Activated naive CD8-positive, alpha-beta T cell treated with anti-CD3 and anti-CD28 coated beads, Interleukin-2, amount 50 U/mL, for 24 hours (primary cell): ENCODE measurements around the gene C20orf141.

Experiments used
- ATAC-seq: fragments of 150-1000 bp; cut with Tn5 transposase; one replicate; pipeline ENCODE4 v1.10.0; 2021
- DNase-seq: peaks from one replicate; pipeline ENCODE4 v3.0.0; 2021
- H3K27ac Mint-ChIP-seq: one replicate; pipeline ENCODE4 v1.8.0; 2021; ENCODE audit warnings: mild to moderate bottlenecking, mixed read lengths
- H3K27me3 Mint-ChIP-seq: one replicate; pipeline ENCODE4 v1.8.0; 2021; ENCODE audit warnings: mixed read lengths
- H3K36me3 Mint-ChIP-seq: one replicate; pipeline ENCODE4 v1.8.0; 2021; ENCODE audit warnings: low read depth, mixed read lengths
- H3K4me1 Mint-ChIP-seq: one replicate; pipeline ENCODE4 v1.8.0; 2021; ENCODE audit warnings: mixed read lengths
- H3K4me3 Mint-ChIP-seq: one replicate; pipeline ENCODE4 v1.8.0; 2021; ENCODE audit warnings: mild to moderate bottlenecking, moderate library complexity, mixed read lengths
- H3K9me3 Mint-ChIP-seq: one replicate; pipeline ENCODE4 v1.8.0; 2021; ENCODE audit warnings: mixed read lengths

The C20orf141 gene

DNA sequence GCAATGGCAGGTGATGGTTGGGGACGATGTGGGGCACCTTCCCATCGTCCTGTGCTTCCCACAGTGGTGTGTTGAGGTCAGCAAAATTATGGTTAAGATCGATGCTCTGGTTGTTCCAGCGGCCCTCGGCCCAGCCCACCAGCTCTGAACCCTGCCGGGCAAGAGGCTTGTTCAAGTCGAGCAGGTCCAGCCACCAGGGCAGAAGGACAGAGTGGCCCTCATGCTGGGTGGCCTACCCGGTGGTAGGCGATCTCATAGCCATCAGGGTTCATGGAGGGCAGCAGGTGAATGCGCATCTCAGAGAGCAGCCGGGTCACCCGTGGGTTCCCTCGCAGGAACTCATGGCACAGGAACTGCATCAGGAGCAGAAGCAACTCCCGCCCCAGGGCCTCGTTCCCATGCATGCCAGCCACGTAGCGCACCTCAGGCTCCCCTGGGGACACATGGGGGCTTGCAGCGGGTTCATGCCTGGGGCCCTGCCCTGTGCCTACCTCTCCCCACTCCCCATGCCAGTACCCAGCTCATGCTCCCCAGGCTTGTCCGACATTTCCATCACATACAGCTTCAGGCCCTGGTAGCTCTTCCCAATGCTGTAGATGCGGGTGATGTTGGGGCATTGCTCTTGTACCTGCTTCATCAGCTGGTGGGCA, 18.7 kb upstream of the C20orf141 start:
- ATAC-seq (no peak), DNase-seq (no peak)
- H3K4me3 Mint-ChIP-seq = no peak overlapping the region
- no peaks in the 10 kb centered on the region for H3K9me3 Mint-ChIP-seq
- H3K27ac Mint-ChIP-seq = no peak overlapping the region
- no peaks in the 10 kb centered on the region for H3K36me3 Mint-ChIP-seq
- peaks cover 39% of the 10 kb centered on the region for H3K27me3 Mint-ChIP-seq
- H3K4me1 Mint-ChIP-seq = peaks cover 21% of the 10 kb centered on the region

DNA sequence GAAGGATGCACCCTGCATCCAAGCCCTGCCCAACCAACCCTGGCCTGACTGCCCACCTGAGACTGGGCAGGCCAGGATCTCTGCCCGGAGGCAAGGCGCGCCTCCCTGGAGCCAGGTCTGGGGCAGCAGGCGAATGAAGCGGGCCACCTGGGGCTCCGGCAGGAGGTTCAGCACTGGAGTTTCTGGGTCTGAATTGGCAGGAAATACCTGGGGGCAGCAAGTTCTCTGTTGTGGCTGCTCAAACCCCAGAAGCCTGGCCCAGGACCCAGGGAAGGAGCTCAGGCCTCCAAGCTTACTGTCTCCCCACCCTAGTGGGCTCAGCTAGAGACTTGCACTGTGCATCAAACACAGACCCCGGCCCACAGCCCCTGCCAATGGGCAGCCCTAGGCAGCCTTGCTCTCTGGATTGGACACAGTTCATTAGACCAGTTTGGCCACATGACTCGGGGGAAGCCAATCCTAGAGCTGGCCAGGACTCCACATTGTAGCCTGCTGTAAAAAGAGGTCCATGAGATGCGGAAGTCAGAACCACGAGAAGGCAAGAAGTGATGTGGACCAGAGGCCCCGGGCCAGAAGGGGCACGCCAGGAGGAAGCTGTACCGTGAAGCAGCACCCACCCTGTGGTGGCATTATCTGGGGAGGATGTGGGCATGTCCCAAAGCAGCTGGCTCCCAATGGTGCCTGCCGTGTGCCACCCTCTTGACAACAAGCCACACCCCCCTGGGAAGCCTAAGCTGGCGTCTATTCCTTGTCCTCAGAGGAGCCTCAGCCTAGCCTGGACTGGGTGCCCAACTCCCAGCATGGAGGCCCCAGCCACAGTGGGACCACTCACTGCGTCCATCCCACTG, 17.4 kb upstream of the C20orf141 start:
- H3K36me3 Mint-ChIP-seq = no peaks in the 10 kb centered on the region
- DNase-seq (no peak), ATAC-seq (no peak)
- no peaks in the 10 kb centered on the region for H3K9me3 Mint-ChIP-seq
- H3K27me3 Mint-ChIP-seq = peaks cover 44% of the 10 kb centered on the region
- H3K27ac Mint-ChIP-seq = no peak overlapping the region
- H3K4me3 Mint-ChIP-seq = no peak overlapping the region
- peaks cover 27% of the 10 kb centered on the region for H3K4me1 Mint-ChIP-seq

DNA sequence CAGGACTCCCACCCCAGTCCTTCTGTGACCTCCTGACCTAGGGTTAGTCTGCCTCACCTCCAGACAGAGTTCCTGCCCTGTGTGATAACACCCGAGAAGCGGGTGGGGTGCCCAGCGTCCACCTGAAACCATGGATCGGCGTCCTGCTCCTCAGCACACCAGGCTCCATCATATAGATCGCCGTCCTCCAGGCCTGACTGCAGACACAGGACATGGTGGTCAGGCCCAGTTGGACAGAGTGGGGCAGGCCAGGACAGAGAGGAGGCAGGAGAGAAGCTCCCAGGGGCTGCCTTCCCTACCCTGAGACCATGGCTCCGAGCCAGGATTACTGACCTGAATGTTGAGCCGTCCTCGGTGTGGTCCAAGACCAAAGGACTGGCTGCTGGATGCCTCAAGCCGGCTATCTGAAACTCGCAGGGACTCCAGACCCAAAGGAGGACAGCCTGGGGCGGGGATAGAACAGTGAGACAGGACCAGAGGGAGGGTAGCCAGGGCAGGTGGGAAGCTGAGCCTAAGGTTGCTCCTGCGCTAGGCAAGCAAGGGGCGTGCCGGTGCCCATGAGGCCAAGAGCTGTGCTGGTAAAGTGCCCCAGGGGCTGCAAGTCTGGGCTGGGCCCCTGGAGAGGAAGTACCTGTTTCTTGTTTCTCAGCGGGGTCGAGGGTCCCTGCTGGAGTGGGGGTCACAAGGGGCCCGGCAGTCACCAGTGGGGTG, 16.5 kb upstream of the C20orf141 start:
- Mint-ChIP-seq H3K4me3 (no peak overlapping the region), H3K36me3 (no peaks in the 10 kb centered on the region), H3K27ac (no peak overlapping the region), H3K4me1 (peaks cover 27% of the 10 kb centered on the region), H3K9me3 (no peaks in the 10 kb centered on the region), H3K27me3 (peaks cover 49% of the 10 kb centered on the region)
- ATAC-seq (no peak), DNase-seq (no peak)

DNA sequence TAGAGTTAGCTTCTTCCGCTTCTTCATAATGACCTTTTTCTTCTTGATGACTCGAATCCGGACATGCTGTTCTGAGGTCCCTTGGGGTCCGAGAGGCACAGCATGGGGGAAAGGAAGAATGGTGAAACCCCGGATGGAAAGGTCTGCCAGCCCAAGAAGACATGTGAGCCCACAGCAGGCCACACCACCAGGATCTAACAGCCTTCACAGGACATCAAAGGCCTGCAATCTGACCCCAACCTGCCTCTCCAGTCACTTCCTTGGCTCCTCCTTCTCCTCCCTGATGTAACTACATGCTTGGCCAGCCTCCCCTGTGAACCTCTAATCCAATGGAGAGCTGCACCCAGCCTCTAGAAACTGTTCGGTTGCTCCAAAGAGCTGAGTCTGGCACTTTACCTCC, 16.0 kb upstream of the C20orf141 start:
- Mint-ChIP-seq H3K27ac (no peak overlapping the region), H3K27me3 (peaks cover 49% of the 10 kb centered on the region), H3K36me3 (no peaks in the 10 kb centered on the region), H3K4me3 (no peak overlapping the region), H3K4me1 (peaks cover 27% of the 10 kb centered on the region), H3K9me3 (no peaks in the 10 kb centered on the region)
- no peak for DNase-seq
- no peak for ATAC-seq

DNA sequence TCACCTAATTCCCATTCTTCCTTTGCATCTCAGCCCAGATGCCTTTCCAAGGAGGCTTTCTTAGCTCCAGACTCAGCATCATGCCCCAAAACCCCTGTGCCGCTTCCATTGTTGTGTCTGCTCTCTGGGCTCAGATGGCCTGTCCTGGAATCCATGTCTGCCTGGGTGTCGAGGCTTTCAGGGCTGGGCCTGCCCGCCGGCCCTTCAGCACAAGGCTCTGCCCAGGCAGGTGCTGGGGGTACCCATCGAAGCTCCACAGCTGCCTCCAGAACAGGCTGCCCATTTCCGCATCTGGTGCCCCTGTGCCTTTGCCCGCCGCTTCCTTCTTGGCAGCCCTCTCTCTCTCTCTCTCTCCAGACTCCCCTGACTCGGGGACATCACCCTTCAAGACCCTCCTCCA, 15.5 kb upstream of the C20orf141 start:
- ATAC-seq (no peak), DNase-seq (no peak)
- peaks cover 27% of the 10 kb centered on the region for H3K4me1 Mint-ChIP-seq
- peaks cover 51% of the 10 kb centered on the region for H3K27me3 Mint-ChIP-seq
- no peaks in the 10 kb centered on the region for H3K9me3 Mint-ChIP-seq
- H3K4me3 Mint-ChIP-seq = peak overlapping the region; percentile 90
- H3K36me3 Mint-ChIP-seq = no peaks in the 10 kb centered on the region
- H3K27ac Mint-ChIP-seq = peak overlapping the region; percentile 90

DNA sequence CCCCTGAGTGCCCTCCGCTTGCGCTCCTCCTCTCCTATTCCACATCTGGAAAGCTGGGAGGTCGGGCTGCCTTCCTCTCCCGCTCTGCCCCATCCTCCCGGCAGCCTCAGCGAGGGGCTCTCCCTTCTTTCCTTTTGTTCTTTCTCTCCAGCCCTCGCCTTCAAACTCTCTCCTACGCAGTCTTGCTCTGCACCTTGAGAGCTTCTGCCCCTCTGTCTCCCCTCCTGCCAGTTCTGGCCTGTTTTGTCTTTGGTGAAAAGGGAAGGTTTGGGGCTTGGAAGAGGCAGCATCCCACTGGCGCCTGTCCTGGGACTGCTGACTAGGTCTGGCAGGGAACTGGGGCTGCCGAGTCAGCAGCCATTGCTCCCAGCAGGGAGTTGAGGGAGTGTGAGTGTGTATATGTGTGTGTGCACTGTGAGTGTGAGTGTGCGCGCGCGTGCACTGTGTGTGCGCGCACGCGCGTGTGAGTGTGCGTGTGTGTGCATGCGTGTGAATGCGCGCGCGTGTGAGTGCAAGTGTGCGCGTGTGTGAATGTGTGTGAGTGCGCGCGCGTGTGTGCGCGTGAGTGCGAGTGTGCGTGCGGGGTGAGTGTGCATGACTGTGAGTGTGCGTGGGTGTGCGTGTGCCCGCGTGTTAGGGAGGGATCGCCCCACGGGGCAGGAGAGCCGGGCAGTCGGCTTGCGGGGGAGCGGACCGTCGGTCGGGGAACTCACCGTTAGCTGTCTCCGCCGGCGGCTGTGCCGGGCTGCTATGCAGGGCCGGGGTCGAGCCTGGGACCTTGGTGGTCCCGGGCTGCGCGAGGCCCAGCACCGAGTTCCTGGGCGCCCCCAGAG, 14.9 kb upstream of the C20orf141 start:
- peaks cover 52% of the 10 kb centered on the region for H3K27me3 Mint-ChIP-seq
- no peaks in the 10 kb centered on the region for H3K36me3 Mint-ChIP-seq
- H3K4me1 Mint-ChIP-seq = peaks cover 27% of the 10 kb centered on the region
- peak overlapping the region; percentile 90 for H3K4me3 Mint-ChIP-seq
- peak overlapping the region; percentile 90 for H3K27ac Mint-ChIP-seq
- ATAC-seq (no peak), DNase-seq (no peak)
- H3K9me3 Mint-ChIP-seq = no peaks in the 10 kb centered on the region

DNA sequence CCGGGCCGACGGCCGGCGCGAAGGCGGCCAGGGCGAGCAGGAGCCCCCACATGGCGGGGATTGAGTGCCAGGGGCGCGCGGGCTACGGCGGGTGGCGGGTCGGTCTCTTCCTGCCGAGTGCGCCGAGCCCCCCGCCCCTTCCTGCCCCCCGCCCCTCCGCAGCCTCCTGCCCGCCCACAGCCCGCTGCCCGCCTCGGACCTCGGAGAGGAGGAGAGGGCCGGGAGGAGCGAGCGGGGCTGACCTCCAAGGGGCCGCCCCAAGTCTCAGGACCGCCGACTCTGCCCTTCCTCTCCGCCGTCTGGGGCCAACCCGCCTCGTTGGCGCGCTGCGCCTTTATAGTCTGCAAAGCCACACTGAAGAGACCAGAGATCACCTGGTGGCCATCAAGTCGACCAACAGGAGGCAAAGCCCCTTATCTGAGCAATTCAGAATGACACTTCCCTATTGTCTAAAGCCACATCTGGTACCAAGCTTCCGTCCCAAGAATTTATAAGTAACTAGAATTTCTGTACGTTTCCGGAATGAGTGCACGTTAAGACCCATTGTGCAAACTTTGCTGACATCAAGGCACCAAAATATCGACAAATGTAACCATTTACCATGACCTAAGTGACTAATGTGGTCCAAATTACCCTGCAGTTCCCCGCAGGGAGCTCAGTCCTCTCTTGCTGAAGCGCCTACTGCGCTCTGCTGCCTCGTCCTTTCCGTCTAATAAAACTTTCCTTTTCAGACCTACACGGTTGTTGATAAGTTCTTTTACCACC, 14.1 kb upstream of the C20orf141 start, which contains the start of gene CPXM1:
CPXM1 (minus strand) TSS at position 107 of the 765 bp plus-strand sequence; CDS start at position 52, 55 bp downstream.
- Mint-ChIP-seq H3K4me1 (peaks cover 27% of the 10 kb centered on the region), H3K27me3 (peaks cover 56% of the 10 kb centered on the region), H3K36me3 (no peaks in the 10 kb centered on the region), H3K27ac (peak within 1 kb of the TSS; percentile 90), H3K9me3 (no peaks in the 10 kb centered on the region), H3K4me3 (peak within 1 kb of the TSS; percentile 90)
- ATAC-seq = peak; percentile 67
- DNase-seq = peak; percentile 42

DNA sequence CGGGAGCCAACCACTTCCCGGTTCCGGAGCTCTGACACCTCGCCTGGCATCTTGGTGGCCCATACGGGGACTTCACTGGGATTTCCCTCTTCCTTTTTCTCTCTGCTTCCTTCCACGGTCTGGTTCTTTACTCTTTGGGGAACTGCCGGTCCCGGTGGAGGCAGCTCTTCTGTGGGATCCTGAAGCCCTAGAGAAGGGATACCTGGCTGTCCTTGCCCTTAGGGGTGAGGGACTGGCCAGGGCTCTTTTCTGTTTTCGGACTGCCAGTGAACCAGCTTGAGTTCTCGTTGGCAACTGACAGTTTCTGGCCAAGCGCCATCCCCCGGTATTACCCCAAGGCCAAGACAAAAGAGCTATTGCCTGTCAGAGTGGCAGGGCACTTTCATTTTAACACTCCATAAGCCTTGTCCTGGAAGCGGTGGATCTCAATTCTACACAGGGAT, 13.5 kb upstream of the C20orf141 start:
- peaks cover 61% of the 10 kb centered on the region for H3K27me3 Mint-ChIP-seq
- peak overlapping the region; percentile 15 for H3K27ac Mint-ChIP-seq
- peaks cover 27% of the 10 kb centered on the region for H3K4me1 Mint-ChIP-seq
- H3K4me3 Mint-ChIP-seq = peak overlapping the region; percentile 72
- no peak for DNase-seq
- H3K9me3 Mint-ChIP-seq = no peaks in the 10 kb centered on the region
- H3K36me3 Mint-ChIP-seq = no peaks in the 10 kb centered on the region
- ATAC-seq = no peak

DNA sequence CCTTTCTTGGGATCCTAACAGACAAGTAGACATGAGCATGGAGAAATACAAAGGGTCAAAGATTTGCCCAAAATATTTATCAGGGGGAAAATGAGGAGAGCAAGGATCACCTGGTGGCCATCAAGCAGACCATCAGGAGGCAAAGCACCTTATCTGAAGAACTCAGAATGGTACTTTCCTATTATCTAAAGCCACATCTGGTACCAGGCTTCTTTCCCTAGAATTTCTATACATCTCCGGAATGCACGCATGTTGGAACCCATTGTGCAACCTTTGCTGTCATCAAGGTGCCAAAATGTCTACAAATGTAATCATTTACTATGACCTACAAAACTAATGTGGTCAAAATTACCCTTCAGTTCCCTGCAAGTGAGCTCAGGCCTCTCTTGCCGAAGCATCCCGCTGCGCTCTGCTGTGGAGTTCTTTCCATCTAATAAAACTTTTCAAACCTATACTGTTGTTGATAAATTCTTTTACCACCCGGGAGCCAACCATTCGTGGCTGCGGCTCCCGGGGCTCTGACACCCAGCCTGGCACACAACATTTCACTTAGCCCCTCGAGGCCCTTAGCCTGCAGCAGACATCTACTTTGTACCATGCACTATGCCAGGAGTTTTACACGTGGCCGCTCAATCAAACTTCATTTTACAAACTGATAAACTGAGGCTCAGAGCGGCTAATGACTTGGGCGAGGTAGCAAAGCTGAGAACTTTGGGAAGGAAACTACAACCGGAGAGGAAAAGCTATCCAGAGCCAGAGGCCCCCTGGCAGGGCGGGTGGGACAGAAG, 10.6 kb upstream of the C20orf141 start:
- H3K27ac Mint-ChIP-seq = no peak overlapping the region
- no peaks in the 10 kb centered on the region for H3K36me3 Mint-ChIP-seq
- H3K4me1 Mint-ChIP-seq = peaks cover 21% of the 10 kb centered on the region
- H3K27me3 Mint-ChIP-seq = peaks cover 67% of the 10 kb centered on the region
- H3K9me3 Mint-ChIP-seq = no peaks in the 10 kb centered on the region
- ATAC-seq (no peak), DNase-seq (no peak)
- no peak overlapping the region for H3K4me3 Mint-ChIP-seq

DNA sequence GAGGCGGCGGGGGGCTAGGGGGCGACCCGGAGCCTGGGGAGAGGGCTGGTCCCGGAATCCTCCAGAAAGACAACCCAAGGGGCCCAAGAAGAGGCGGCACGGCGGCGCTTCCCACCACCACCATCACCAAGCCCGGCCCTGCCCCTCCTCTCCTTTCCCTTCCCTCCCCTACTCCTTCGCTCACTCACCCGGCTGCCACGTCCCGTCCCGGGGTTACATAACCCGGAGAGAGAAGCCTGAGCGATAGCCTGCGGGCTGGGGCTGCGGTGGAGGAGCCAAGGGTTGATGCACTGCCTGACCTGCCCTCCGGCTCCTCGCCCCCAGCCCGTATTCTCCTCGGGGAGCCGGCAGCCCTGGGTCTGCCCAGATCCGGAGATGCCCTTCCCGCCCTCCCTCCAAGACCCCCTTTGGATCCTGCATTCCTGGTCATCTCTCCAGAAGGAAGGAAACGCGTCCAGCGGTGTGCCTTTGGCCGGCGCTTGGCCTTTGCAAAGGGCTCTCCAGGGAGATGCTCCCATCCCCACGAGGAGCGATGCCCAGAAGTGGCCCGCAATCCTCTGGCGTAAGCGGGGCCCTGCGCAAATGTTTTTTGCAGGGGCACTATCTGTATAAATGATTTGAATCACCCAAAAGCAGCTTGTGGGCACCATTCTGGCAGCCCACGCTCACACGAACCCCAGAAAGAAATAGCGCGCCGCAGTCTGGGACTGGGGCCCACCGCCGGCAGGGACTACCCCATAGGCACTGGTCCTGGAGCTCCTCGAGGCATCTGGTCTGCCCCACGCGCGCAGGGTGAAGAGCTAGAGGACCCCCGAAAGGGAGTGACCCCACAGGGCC, 9.7 kb upstream of the C20orf141 start:
- H3K27ac Mint-ChIP-seq = no peak overlapping the region
- no peaks in the 10 kb centered on the region for H3K9me3 Mint-ChIP-seq
- no peak overlapping the region for H3K4me3 Mint-ChIP-seq
- ATAC-seq = no peak
- H3K27me3 Mint-ChIP-seq = peaks cover 61% of the 10 kb centered on the region
- no peak for DNase-seq
- peaks cover 12% of the 10 kb centered on the region for H3K4me1 Mint-ChIP-seq
- H3K36me3 Mint-ChIP-seq = no peaks in the 10 kb centered on the region

DNA sequence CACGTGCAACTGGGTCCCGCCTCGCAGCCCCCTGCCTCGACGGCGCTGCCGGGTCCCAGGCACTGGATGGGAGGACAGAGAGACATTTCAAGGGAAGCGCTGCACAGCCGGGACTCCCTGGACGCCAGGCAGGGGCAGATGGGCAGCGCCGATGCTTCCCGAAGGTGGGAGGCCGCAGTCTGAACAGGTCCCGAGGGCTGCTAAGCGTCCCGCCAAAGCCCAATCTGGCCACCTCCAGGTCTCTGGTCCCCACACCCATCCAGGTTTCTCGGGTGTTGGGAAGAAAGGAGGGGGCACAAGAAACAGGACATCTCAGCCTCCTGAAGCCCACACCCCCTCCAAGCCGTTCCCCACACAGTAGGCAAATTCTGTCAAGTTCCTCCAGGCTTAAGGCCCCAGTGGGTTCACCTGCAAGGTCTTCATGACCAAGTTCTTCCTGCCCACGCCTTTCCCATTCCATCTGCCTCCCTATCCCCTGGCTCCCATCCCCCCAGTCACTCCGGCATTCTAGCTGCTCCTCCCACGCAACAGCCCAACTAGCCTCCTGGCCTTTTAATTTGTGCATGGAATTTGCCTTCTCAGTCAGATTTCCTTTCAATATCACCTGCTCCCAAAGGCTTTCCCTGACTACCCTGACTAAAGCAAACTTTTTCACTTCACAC, 9.0 kb upstream of the C20orf141 start:
- H3K4me1 Mint-ChIP-seq = peaks cover 9% of the 10 kb centered on the region
- H3K27me3 Mint-ChIP-seq = peaks cover 59% of the 10 kb centered on the region
- H3K9me3 Mint-ChIP-seq = no peaks in the 10 kb centered on the region
- H3K27ac Mint-ChIP-seq = no peak overlapping the region
- H3K4me3 Mint-ChIP-seq = no peak overlapping the region
- no peaks in the 10 kb centered on the region for H3K36me3 Mint-ChIP-seq
- ATAC-seq (no peak), DNase-seq (no peak)

DNA sequence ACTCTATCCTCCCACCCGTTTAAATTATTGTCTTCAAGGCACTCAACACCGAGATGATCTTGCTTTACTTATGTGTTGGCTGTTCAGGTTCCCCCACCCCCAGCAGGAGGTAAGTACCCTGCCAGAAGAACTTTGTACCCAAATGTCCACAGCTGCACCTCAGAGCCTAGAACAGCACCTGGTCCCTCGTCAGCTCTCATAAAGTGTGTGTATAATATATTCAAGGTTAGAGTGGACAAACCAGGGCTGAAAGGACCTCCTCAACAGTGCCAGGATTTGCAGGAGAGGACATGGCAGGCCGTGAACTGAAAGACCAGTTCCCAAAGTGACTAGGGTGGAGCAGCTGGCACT, 8.5 kb upstream of the C20orf141 start:
- no peaks in the 10 kb centered on the region for H3K36me3 Mint-ChIP-seq
- no peak overlapping the region for H3K4me3 Mint-ChIP-seq
- ATAC-seq = no peak
- no peak overlapping the region for H3K27ac Mint-ChIP-seq
- no peak for DNase-seq
- peaks cover 4% of the 10 kb centered on the region for H3K4me1 Mint-ChIP-seq
- H3K27me3 Mint-ChIP-seq = peaks cover 60% of the 10 kb centered on the region
- peaks cover 5% of the 10 kb centered on the region for H3K9me3 Mint-ChIP-seq
